Measurements from ENCODE around the gene KMT2E.

GRCh38 chr7:105149827-105150226 is 135.8 kb downstream of the KMT2E start:
- no peak for TF ChIP-seq EZH2 (IDR thresholded peaks at IDR 0.05)
- no peak for TF ChIP-seq POLR2AphosphoS5 (IDR thresholded peaks at IDR 0.05; ENCODE audit: borderline replicate concordance, low read depth, low read length)
- no peak for TF ChIP-seq FOXP2 (optimal IDR thresholded peaks at IDR 0.05; ENCODE audit: control extremely low read depth, extremely low read length, insufficient read depth)

All from SK-N-MC (cell line).